NCI-H526 treated with DMSO at 0.1 percent for 48 hours (cell line): ENCODE results near the gene ACTL6B.
"Not testable (repeated sequence)": the region's sequence is repeated elsewhere in the genome, so short reads cannot be mapped to it uniquely, and the experiment has no call there.

Source experiments
- DNase-seq: peaks from one replicate; lab custom pipeline; 2025; lab: John Stamatoyannopoulos, UW

Gene ACTL6B

DNA sequence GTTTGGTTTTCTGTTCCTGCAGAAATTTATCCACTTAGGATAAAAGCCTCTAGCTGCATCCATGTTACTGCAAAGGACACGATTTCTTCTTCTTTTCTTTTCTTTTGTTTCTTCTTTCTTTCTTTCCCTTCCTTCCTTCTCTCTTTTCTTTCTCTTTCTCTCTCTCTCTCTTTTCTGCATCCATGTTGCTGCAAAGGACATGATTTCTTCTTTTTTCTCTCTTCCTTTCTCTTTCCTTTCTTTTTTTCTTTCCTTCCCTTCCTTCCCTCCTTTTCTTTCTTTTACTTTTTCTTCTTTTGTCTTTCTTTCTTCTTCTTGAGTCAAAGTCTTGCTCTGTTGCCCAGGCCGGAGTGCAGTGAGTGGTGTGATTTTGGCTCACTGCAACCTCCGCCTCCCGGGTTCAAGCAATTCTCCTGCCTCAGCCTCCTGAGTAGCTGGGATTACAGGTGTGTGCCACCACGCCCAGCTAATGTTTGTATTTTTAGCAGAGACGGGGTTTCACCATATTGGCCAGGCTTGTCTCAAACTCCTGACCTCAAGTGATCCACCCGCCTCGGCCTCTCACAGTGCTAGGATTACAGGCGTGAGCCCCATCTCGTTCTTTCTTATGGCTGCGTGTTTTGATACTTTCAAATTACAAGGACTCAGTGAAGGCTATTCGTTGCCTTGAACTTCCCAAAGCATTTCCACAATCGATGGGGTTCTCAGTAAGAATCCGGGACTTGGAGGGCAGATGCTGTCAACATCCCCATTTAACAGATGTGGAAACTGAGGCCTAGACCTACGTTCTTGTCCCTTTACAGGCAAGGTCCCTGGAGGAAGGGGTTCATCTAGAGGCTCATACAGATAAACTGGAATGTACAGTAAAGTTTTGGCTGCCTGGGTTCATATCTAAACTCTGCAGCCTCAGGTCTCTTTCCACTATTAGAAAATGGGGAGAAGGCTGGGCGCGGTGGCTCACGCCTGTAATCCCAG lies 15.4 kb upstream of the ACTL6B start:
- no peak for DNase-seq

DNA sequence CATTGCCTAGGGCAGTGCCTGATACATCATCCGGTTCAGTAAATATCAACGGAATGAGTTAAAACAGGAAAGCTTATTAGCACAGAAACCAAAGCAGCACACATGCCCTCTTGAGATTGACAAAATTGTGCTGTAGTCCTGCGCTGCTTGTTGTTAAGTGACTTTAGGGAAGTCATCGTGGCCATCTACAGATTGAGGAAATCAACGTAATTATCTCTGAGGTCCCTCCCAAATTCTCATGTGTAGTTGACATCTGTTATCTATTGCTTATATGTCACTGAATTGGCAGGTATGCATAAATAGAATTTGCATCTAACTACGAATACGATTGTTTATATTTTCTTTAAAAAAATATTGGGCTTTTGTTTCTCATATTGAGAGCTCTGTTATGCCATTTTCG lies 13.8 kb upstream of the ACTL6B start:
- DNase-seq: no peak

DNA sequence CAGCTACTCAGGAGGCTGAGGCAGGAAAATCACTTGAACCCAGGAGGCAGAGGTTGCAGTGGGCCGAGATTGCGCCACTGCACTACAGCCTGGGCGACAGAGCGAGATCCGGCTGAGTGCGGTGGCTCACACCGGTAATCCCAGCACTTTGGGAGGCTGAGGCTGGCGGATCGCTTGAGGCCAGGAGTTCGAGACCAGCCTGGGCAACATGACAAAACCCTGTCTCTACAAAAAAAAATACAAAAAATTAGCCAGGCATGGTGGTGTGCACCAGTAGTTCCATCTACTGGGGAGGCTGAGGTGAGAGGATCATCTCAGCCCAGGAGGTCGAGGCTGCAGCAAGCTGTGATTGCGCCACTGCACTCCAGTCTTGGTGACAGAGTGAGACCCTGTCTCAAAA lies 12.9 kb upstream of the ACTL6B start:
- not testable (repeated sequence) for DNase-seq

DNA sequence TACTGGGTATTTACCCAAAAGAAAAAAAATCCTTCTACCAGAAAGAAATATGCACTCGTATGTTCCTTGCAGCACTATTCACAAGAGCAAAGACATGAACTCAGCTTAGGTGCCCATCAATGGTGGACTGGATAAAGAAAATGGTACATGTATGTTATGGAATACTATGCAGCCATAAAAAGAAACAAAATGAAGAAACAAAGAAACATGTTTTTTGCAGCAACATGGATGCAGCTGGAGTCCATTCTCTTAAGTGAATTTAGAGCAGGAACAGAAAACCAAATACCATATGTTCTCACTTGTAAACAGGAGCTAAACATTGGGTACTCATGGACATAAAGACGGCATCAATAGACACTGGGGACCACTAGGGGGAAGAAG lies 11.8 kb upstream of the ACTL6B start:
- no peak for DNase-seq

DNA sequence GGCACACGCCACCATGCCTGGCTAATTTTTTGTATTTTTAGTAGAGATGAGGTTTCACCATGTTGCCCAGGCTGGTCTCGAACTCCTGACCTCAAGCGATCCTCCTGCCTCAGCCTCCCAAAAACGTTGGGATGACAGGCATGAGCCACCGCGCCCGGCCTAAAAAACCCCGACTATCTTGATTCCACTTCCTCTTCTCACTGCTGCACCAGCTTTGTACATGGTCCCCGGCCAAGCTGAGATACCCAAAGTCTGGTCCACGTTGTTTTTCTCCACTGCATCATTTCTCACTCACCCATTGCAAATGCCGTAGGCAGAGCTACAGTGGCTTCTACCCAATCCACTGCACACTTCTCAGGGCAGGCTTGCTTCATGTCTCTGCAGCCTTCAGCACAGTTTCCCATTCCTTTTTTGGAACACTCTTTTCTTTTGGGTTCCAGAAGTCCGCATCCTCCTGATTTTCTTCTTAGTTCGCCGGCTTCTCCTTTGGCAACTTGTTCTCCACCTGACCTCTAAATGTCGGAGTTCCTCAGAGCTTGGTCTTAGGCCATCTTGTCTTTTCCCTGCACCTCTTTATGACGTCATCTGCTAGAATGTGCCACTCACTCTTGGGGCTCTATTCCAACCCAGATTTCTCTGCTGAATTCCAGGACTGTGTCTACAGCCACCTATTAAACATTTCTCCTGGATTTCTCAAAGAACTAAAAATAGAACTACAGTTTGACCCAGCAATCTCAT lies 11.3 kb upstream of the ACTL6B start:
- no peak for DNase-seq

DNA sequence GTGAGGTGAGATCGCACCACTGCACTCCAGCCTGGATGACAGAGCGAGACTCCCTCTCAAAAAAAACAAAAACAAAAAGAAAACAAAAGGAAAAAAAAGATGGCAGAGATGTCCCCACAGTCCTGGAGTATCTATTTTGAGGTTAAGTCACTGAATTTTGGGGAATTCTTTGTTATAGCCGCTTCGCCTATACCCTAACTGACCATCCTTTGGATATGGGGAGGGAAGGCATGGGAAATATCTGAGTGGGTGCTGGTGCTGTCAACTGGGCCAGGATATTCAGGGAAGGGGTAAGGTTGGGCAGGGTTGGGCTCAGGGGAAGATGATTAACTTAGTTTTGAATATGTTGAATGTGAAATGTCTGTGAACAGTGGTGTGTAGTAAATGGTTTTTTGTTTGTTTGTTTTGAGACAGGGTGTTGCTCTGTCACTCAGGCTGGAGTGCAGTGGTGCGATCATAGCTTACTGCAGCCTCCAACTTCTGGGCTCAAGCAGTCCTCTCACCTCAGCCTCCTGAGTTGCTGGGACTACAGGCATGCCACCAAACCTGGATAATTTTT lies 9.0 kb upstream of the ACTL6B start:
- DNase-seq: no peak

DNA sequence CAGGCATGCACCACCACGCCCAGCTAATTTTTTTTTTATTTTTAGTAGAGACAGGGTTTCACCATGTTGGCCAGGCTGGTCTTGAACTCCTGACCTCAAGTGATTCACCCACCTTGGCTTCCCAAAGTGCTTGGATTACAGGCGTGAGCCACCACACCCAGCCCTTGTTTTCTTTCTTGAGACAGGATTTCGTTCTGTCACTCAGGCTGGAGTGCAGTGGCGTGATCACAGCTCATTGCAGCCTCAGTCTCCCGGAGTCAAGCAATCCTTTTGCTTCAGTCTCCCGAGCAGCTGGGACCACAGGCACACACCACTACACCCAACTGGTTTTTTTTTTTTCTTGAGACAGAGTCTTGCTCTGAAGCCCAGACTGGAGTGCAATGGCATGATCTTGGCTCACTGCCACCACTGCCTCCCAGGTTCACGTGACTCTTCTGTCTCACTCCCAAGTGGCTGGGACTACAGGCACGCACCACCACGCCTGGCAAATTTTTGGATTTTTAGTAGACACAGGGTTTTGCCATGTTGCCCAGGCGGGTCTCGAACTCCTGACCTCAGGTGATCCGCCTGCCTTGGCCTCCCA lies 6.0 kb upstream of the ACTL6B start:
- not testable (repeated sequence) for DNase-seq

DNA sequence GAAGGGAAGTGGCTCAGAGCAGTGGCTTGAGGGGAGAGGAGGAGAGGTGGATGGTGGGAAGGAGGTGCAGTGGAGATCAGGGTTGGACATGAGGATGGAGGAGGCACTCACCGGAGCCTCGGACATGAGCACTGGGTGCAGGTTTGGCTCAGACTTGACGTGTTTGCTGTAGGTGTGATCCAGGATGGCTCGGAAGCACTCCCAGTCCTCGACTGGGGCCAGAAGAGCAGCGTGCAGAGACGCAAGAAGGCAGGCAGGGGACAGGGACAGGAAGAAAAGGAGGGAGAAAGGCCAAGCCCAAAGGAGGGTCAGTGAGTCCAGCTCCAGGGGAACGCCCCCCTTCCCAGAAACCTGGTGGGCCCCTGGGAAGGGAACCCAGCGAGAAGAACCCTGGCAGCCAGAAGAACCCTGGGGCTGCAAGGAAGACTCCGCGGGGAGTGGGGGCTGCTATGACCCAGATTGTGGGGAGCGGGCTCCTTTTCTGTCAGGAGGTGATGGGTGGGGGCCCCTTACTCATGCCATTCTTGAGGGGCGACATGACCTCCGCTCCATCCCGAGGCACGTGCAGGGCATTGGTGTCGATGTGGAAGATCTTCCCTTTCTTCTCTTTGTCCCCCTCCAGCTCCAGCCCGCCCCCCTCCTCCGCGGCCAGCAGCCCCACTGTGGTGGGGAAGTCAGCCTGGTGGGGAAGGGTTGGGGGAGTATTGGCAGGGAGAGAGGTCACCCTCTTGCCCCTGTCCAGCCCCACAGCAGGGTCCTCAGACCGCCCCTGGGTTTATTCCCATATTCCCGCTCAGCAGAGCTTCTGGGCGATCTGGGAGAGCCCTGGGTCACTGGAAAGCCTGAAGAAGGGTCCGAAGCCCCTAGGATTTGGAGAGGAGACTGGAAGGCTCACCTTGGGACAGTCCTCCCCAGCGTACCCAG lies 1.1 kb downstream of the ACTL6B start:
- DNase-seq: no peak

DNA sequence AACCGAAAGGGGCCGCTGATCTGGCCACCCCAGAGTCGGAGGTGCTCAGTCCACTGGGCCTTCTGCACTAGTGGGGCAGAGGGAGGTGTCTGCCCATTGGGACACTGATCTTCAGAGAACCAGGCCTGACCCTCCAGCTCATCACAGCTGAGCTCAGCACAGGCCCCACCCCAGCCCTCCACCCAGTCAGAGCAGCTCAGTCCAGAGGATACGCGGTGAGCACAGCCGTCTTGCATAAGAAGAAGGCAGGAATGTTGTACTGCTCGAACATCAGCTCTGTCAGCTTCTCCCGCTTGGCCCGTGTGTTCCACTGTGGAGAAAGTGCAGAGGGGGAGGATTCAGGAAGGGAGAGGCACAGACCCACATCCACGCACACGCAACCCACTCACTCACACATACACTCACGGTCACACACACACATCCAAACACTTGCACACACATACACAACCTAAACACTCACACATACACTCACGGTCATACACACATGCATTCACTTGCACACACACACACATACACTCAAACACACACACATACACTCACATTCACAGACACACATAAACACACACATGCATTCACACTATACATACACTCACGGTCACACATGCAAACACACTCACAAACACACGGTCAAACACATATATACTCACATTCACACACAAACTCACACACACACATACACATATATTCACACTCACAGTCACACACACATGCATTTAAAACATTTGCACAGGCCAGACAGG lies 6.3 kb downstream of the ACTL6B start:
- no peak for DNase-seq

DNA sequence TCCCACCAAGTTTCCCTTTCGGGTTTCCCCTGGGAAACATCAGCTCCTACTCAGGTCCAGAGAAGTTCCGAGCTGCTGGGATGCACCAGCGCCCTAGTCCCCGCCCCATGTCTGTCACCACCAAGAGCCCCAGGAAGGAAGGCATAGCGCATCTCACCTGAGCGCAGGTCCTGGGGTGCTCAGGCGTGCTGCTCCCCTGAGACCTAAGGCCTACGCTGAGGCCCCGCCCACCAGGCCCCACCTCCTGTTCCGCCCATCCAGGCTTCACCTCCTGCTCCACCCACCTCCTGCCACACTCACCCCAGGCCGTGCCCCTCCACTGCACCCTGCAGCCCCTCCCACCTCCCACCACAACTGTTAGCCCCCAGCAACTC lies 13.7 kb downstream of the ACTL6B start:
- no peak for DNase-seq

DNA sequence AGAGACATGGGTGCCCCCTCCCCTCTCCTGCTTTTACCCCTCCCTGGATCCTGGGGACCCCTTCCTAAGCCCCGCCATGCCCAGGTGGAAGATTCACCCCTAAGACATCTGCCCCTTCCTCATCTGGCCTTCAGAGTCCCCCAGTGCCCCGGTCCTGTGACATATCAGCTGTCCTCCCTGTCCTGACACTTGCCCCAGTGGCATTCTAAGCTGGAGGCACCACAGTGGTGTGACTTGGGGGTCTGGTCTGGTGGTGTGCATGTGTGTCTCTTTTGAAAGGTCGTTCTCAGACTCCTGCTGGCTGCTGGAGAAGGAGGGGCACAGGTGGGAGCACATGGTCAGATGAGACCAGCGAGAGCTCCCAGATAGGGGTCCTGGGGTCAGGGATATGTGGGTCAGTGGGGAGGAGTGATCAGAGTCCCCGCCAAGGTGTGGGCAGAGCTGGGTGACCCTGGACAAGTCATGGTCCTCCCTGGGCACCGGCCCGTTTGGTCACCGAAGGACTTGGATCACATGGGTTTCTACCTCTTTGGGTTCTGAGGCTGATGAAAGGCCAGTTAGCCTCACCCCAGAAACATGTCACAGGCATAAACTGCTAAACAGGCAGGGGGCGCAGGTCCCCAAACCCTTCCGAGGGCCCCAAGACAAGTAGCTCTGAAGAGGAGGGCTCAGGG lies 14.3 kb downstream of the ACTL6B start:
- no peak for DNase-seq

DNA sequence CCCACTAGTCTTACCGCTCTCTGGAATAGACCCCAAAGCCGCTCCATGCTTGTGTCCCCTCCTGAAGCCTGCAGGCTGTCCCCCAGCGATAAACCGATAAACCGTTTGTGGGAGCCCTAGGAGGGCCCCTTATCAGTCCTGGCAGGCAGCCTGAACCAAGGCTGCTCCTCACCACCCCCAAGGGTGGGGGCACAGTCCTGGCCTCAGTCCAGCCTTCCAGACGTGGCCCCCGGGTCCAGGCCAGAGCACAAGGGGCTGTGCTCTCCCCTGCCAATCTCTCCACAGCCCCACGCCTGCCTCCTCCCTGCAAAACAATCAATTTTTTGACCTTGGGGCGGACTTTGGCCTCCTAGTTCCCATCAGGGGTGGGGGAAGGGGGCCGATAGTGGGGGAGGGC lies 14.8 kb downstream of the ACTL6B start, which contains the start of gene TFR2:
Gene TFR2 (minus strand): TSS at position 90 of the 397 bp plus-strand sequence. CDS start 43 bp downstream, at position 47.
- DNase-seq: no peak

DNA sequence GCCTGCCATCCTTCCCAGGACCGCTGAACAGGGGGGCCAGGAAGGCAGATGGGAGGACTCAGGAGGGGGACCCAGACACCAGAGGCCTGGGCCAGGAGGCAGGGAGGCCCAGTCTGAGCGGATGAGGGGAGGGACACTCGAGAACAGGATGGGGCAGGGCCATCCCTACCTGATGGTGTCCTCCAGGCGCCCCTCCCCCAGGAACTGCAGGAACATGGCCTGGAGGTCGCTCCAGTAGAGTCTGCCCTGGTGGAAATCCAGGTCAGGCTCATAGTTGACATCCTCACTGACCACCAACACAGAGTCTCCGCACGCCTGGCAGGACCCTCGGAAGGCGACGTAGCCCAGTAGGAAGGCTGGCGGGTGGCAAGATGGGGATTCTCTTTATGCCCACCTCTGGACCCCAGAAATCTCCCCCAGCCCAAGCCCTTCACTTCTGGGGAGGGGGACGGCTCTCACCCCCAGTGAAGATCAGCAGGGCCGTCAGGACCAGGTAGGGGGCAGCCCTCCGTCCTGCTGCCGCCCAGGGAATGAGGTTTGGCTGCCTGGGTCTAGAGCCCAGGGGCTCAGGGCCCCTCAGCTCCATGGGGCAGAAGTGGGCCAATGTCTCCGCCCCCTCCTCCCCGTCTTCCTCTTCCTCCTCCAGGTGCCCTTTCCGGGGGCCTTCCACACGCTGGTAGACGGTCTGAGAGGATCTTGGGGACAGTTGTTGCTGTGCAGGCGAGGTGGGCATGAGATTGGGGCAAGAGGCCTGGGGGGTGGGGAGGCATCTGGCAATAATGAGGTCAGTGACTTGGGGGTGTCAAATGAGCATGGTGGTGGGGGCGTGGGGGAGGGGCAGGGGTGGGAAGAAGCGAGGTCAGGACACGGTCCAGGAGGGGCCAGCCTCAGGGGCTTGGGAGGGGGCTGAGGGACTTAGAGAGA lies 15.5 kb downstream of the ACTL6B start:
- DNase-seq: no peak

DNA sequence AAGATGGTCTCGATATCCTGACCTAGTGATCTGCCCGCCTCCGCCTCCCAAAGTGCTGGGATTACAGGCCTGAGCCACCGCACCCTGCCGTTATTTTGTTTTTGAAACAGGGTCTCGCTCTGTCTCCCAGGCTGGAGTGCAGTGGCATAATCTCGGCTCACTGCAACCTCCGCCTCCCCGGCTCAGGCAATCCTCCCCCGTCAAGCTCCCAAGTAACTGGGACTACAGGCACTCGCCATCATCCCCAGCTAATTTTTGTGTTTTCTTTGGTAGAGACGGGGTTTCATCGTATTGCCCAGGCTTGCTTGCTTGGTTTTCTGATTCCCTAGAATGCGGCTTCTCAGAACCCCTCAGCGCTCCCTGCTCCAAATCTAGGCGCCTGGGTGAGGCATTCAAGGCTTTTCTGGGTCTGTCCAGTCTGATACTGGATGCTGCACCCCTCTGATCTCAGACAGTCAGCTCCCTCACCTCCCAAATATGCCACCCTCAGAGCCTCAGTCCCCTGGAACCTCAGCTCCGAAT lies 16.2 kb downstream of the ACTL6B start:
- no peak for DNase-seq

DNA sequence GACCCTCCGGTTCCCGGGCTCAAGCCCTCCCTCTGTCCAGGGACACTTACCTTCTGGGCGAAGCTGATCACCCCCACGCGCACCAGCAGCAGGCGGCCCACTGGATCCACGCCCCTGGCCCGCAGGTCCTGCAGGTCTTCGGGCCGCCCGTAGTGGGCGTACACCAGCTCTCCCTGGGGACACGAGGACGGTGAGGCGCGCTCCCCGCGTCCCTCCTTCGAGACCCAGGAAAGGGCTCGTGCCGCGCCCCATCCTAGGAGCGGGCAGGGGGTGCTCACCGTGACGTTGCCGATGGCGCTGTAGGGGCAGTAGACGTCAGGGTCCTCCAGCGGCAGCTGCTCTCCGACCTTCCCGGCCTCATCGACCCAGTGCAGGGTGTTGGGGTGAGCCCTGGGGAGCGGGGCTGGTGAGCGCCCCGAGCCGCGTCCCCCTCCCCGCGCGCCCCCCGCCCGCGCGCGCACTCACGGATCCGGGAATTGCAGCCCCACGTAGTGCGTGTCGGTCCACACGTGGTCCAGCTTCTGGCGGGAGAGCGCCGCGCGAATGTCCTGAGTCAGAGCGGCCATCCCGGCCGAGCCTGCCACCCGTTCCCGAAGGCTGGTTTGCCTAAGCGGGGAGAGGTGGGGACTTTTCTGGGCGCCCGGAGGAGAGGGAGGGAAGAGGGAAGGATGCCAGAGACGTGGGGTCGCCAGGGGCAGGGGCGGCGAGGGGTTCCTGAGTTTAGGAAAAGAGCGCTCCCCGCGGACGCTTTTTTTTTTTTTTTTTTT lies 23.1 kb downstream of the ACTL6B start:
- peak; percentile 19 for DNase-seq

DNA sequence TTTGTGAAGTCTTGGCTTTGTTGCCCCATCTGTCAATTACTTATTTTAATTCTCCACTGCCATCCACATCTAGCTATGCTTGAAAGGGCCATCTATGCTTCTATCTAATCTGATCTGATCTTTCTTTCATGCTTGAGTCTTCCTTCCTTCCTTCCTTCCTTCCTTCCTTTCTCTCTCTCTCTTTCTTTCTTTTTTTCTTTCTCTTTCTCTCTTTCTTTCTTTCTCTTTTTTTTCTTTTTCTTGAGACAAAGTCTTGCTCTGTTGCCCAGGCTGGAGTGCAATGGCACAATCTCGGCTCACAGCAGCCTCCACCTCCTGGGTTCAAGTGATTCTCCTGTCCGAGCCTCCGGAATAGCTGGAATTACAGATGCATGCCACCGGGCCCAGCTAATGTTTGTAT lies 26.2 kb downstream of the ACTL6B start:
- no peak for DNase-seq

DNA sequence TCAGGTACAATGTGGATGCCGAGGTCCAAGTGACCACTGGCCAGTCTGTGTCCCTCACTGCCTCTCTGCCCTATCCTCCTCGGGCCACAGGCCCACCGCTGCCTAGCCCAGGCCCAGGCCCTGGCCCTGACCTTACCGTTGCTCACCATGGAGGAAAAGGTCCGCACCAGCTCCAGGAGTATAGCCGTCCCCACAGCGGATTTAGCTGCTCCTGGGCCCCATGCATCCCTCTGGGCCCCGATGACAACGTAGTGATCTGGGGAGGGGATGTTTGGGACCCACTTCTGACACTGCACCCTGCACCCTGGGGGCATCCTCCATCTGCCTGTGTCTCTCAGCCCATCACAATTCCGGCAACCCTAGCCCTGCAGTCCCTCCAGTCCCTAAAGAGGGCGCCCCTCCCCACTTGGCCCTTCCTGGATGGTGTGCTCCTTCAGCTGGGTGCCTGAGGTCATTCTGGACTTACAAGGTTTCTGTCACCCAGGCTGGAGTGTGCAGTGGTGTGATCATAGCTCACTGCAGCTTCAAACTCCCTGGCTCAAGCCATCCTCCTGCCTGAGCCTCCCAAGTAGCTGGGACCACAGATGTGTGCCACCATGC lies 27.0 kb downstream of the ACTL6B start:
- no peak for DNase-seq

DNA sequence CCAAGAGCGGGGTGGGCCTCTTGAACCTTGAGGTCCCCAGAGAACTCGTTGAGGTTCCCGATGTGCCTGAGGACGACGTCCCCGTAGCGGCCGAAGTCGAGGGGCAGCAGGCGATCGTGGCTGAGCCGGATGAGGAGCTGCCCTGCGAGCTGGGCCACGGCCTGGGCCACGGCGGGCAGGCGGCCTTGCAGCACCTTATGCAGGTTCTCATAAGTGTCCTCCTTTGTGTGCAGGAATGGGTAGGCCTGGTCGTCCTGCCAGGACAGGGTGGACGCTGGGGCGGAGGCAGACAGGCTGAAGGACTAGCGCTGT lies 29.1 kb downstream of the ACTL6B start:
- no peak for DNase-seq
